A549 (cell line): Measurements from ENCODE around the gene FBN2. TPM values are rescaled to one million over a fixed set of nuclear protein-coding genes. Genes with fewer than 3 reads are reported as not detected.

Experiments used
- ATAC-seq, 2 experiments: fragments of 200-7000 bp in 1 of 2; fragments of >200 bp in 1 of 2; cut with Nextera tagmentation in 1 of 2; cut with Tn5 transposase in 1 of 2; 3 replicates each; pipeline versions ENCODE4 v1.8.0 to v1.9.1; 2018 to 2020; ENCODE audit warnings: mild to moderate bottlenecking in 1 of 2, moderate library complexity in 1 of 2
- CTCF ChIA-PET: fragments of 300-600 bp; sonication (Branson Sonifier 250); formaldehyde crosslinking; extraction: SDS; loops from one replicate; lab custom pipeline; 2021; ENCODE audit warnings: antibody characterized with exemption, inconsistent platforms; lab: Yijun Ruan, JAX
- POLR2A ChIA-PET: fragments of 350-600 bp; formaldehyde crosslinking; extraction: SDS; loops from one replicate; lab custom pipeline; 2021; ENCODE audit warnings: antibody characterized with exemption, inconsistent platforms; lab: Yijun Ruan, JAX
- DNase-seq, 2 experiments: peaks; one replicate each; pipeline versions ENCODE4 v3.0.0 to v3.0.0-alpha.2; 2011 to 2016; ENCODE audit warnings: low read depth in 1 of 2, low spot score in 1 of 2
- FAIRE-seq: peaks from 2 replicates; lab custom pipeline; 2011; peaks lifted over from hg19 to GRCh38; lab: Jason Lieb, UNC
- H3K27ac ChIP-seq, 2 experiments: fragments of >200 bp; sonication (Bioruptor Twin); formaldehyde crosslinking; 3 replicates each; pipeline ENCODE4 v1.5.1; 2016 to 2017
- H3K4me1 ChIP-seq: fragments of >200 bp; sonication (Bioruptor Twin); formaldehyde crosslinking; 3 replicates; pipeline ENCODE4 v1.6.1; 2016
- H3K4me2 ChIP-seq: fragments of >200 bp; sonication (Bioruptor Twin); formaldehyde crosslinking; 3 replicates; pipeline ENCODE4 v1.6.1; 2016
- H3K4me3 ChIP-seq: fragments of >200 bp; sonication (Bioruptor Twin); formaldehyde crosslinking; 3 replicates; pipeline ENCODE4 v1.5.1; 2016
- H3K9me3 ChIP-seq: fragments of >200 bp; sonication (Bioruptor Twin); formaldehyde crosslinking; 3 replicates; pipeline ENCODE4 v1.6.1; 2016
- CBX2 ChIP-seq: fragments of 200-600 bp; sonication (generic); IDR thresholded peaks from 2 replicates; pipeline ENCODE4 v1.6.1; 2016; ENCODE audit warnings: low read depth, mild to moderate bottlenecking, borderline replicate concordance
- CBX8 ChIP-seq: fragments of 200-600 bp; sonication (generic); IDR thresholded peaks from 2 replicates; pipeline ENCODE4 v1.6.1; 2016
- CHD2 ChIP-seq: fragments of 150-350 bp; IDR thresholded peaks from 2 replicates; pipeline ENCODE4 v1.6.1; 2014; ENCODE audit warnings: low read length; ENCODE audit not compliant: partially characterized antibody
- EHF ChIP-seq: fragments of 250-450 bp; sonication (Bioruptor Pico); IDR thresholded peaks from 2 replicates; pipeline ENCODE4 v1.5.0; 2020; ENCODE audit warnings: mild to moderate bottlenecking
- EP300 ChIP-seq, 2 experiments: fragments of >200 bp; sonication (Bioruptor Twin); formaldehyde crosslinking; IDR thresholded peaks; 2 replicates in 1 of 2; 3 replicates in 1 of 2; pipeline ENCODE4 v1.6.1; 2016 to 2017
- ESRRA ChIP-seq: fragments of 150-350 bp; IDR thresholded peaks from 2 replicates; pipeline ENCODE4 v1.6.1; 2014; ENCODE audit warnings: mild to moderate bottlenecking, low read length, borderline replicate concordance
- FOSB ChIP-seq: fragments of 250-450 bp; sonication (Bioruptor Pico); IDR thresholded peaks from 2 replicates; pipeline ENCODE4 v1.5.0; 2020; ENCODE audit warnings: mild to moderate bottlenecking, moderate library complexity
- FOSL2 ChIP-seq, 2 experiments: fragments of 450-650 bp in 1 of 2; fragments of >200 bp in 1 of 2; sonication (Bioruptor Twin) in 1 of 2; formaldehyde crosslinking; IDR thresholded peaks; 2 replicates each; pipeline versions ENCODE4 v1.5.0 to v1.6.1; 2016 to 2020; ENCODE audit warnings: mild to moderate bottlenecking in 1 of 2, moderate library complexity in 1 of 2
- GATA3 ChIP-seq: IDR thresholded peaks from 2 replicates; pipeline ENCODE4 v1.6.1; 2012; ENCODE audit warnings: borderline replicate concordance
- HES2 ChIP-seq: fragments of >200 bp; sonication (Bioruptor Twin); formaldehyde crosslinking; IDR thresholded peaks from 2 replicates; pipeline ENCODE4 v1.6.1; 2016
- HOXB5 ChIP-seq: fragments of 250-450 bp; sonication (Bioruptor Pico); IDR thresholded peaks from 2 replicates; pipeline ENCODE4 v1.5.0; 2020; ENCODE audit warnings: mild to moderate bottlenecking, moderate library complexity
- JUNB ChIP-seq: fragments of >200 bp; sonication (Bioruptor Twin); formaldehyde crosslinking; IDR thresholded peaks from 2 replicates; pipeline ENCODE4 v1.6.1; 2016
- KDM5A ChIP-seq: fragments of 200-600 bp; sonication (generic); IDR thresholded peaks from 2 replicates; pipeline ENCODE4 v1.6.1; 2016; ENCODE audit warnings: antibody characterized with exemption, mild to moderate bottlenecking
- MAZ ChIP-seq: fragments of 150-350 bp; IDR thresholded peaks from 2 replicates; pipeline ENCODE4 v1.6.1; 2014; ENCODE audit warnings: antibody characterized with exemption, low read depth, low read length, borderline replicate concordance
- MYC ChIP-seq: IDR thresholded peaks from 2 replicates; pipeline ENCODE4 v1.6.1; 2012; ENCODE audit warnings: mild to moderate bottlenecking, inconsistent platforms, low read length, improper control_type of control experiment, borderline replicate concordance
- PHF8 ChIP-seq: fragments of 200-600 bp; sonication (generic); IDR thresholded peaks from 2 replicates; pipeline ENCODE4 v1.6.1; 2016; ENCODE audit warnings: low read depth, mild to moderate bottlenecking, antibody characterized with exemption, moderate library complexity, borderline replicate concordance
- POLR2A ChIP-seq: IDR thresholded peaks from 2 replicates; pipeline ENCODE4 v1.6.1; 2012; ENCODE audit warnings: mild to moderate bottlenecking, low read length
- RAD21 ChIP-seq, 2 experiments: fragments of >200 bp in 1 of 2; sonication (Bioruptor Twin) in 1 of 2; formaldehyde crosslinking in 1 of 2; IDR thresholded peaks in 1 of 2; conservative IDR thresholded peaks in 1 of 2; 2 replicates in 1 of 2; 3 replicates in 1 of 2; pipeline ENCODE4 v1.6.1; 2012 to 2018; ENCODE audit warnings: inconsistent platforms in 1 of 2
- RARB ChIP-seq: fragments of 250-450 bp; sonication (Bioruptor Pico); IDR thresholded peaks from 2 replicates; pipeline ENCODE4 v1.8.0; 2021; ENCODE audit warnings: mild to moderate bottlenecking, moderate library complexity
- RCOR1 ChIP-seq: fragments of 150-350 bp; IDR thresholded peaks from 2 replicates; pipeline ENCODE4 v1.6.1; 2014; ENCODE audit warnings: antibody characterized with exemption, low read length, low read depth
- WGBS: methylation state at CpG from one replicate; pipeline ENCODE4 v1.1.6; 2017; ENCODE audit errors: missing lambda C conversion rate; 5-methylcytosine and 5-hydroxymethylcytosine counted together
- polyA plus RNA-seq, 4 experiments: library from polyadenylated mRNA; depleted of rRNA in 3 of 4; stranded (reverse); fragments of >200 nt; fragmentation: RNase III in 1 of 4; extraction: RNeasy Plus Mini Kit Qiagen cat#74134 plus additional on column Dnase treatment in 1 of 4; gene quantifications; 2 replicates in 3 of 4; 3 replicates in 1 of 4; pipeline ENCODE4 v1.2.3, GENCODE V29; 2011 to 2017
- TF ChIP-seq, protein P1 (sequence below): fragments of >200 bp; sonication (Bioruptor Twin); formaldehyde crosslinking; IDR thresholded peaks from 3 replicates; pipeline ENCODE4 v1.5.1; 2016
- TF ChIP-seq, protein P2 (sequence below): IDR thresholded peaks from 2 replicates; pipeline ENCODE4 v1.6.1; 2012
- TF ChIP-seq, protein P3 (sequence below): fragments of 250-450 bp; sonication (Bioruptor Pico); IDR thresholded peaks from 2 replicates; pipeline ENCODE4 v1.5.0; 2021; ENCODE audit warnings: mild to moderate bottlenecking, moderate library complexity, borderline replicate concordance
- TF ChIP-seq, protein P4 (sequence below): IDR thresholded peaks from 2 replicates; pipeline ENCODE4 v1.6.1; 2012; ENCODE audit warnings: low read depth, borderline replicate concordance
- TF ChIP-seq, protein P5 (sequence below): IDR thresholded peaks from 2 replicates; pipeline ENCODE4 v1.6.1; 2012

Gene FBN2
- polyA plus RNA-seq, 2 of the 4 experiments (the other 2 are of a cell fraction), result 22.2 to 22.7 TPM

GRCh38 chr5:128441941-128442350 lies 96.1 kb downstream of the FBN2 start:
- FAIRE-seq (no peak), ATAC-seq (no peak), DNase-seq (no peak)
- peaks cover 8% of the 10 kb centered on the region; the same call in 2 of the 3 replicates for H3K4me1 ChIP-seq
- CTCF ChIA-PET, result no interaction called here
- TF ChIP-seq RCOR1 (no peak), ESRRA (no peak), EHF (CRISPR knock-in tag) (no peak), HOXB5 (CRISPR knock-in tag) (no peak), FOSB (CRISPR knock-in tag) (no peak), POLR2A (no peak), MAZ (no peak), GATA3 (no peak), PHF8 (no peak)
- TF ChIP-seq, protein P1, sequence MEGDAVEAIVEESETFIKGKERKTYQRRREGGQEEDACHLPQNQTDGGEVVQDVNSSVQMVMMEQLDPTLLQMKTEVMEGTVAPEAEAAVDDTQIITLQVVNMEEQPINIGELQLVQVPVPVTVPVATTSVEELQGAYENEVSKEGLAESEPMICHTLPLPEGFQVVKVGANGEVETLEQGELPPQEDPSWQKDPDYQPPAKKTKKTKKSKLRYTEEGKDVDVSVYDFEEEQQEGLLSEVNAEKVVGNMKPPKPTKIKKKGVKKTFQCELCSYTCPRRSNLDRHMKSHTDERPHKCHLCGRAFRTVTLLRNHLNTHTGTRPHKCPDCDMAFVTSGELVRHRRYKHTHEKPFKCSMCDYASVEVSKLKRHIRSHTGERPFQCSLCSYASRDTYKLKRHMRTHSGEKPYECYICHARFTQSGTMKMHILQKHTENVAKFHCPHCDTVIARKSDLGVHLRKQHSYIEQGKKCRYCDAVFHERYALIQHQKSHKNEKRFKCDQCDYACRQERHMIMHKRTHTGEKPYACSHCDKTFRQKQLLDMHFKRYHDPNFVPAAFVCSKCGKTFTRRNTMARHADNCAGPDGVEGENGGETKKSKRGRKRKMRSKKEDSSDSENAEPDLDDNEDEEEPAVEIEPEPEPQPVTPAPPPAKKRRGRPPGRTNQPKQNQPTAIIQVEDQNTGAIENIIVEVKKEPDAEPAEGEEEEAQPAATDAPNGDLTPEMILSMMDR, result no peak
- TF ChIP-seq, protein P2, sequence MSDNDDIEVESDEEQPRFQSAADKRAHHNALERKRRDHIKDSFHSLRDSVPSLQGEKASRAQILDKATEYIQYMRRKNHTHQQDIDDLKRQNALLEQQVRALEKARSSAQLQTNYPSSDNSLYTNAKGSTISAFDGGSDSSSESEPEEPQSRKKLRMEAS, result no peak
- TF ChIP-seq, protein P3, sequence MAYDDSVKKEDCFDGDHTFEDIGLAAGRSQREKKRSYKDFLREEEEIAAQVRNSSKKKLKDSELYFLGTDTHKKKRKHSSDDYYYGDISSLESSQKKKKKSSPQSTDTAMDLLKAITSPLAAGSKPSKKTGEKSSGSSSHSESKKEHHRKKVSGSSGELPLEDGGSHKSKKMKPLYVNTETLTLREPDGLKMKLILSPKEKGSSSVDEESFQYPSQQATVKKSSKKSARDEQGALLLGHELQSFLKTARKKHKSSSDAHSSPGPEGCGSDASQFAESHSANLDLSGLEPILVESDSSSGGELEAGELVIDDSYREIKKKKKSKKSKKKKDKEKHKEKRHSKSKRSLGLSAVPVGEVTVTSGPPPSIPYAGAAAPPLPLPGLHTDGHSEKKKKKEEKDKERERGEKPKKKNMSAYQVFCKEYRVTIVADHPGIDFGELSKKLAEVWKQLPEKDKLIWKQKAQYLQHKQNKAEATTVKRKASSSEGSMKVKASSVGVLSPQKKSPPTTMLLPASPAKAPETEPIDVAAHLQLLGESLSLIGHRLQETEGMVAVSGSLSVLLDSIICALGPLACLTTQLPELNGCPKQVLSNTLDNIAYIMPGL (CRISPR knock-in tag), result no peak
- TF ChIP-seq, protein P4, sequence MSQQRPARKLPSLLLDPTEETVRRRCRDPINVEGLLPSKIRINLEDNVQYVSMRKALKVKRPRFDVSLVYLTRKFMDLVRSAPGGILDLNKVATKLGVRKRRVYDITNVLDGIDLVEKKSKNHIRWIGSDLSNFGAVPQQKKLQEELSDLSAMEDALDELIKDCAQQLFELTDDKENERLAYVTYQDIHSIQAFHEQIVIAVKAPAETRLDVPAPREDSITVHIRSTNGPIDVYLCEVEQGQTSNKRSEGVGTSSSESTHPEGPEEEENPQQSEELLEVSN, result no peak
- TF ChIP-seq, all 56 proteins: peak for 0
- H3K4me2 ChIP-seq, result no peak overlapping the region
- H3K27ac ChIP-seq, result no peak overlapping the region
- no peaks in the 10 kb centered on the region for H3K9me3 ChIP-seq
- POLR2A ChIA-PET, result no interaction called here
- H3K4me3 ChIP-seq, result no peak overlapping the region
- WGBS, result 44% methylated on average over 2 of the region's 2 CpGs

DNA sequence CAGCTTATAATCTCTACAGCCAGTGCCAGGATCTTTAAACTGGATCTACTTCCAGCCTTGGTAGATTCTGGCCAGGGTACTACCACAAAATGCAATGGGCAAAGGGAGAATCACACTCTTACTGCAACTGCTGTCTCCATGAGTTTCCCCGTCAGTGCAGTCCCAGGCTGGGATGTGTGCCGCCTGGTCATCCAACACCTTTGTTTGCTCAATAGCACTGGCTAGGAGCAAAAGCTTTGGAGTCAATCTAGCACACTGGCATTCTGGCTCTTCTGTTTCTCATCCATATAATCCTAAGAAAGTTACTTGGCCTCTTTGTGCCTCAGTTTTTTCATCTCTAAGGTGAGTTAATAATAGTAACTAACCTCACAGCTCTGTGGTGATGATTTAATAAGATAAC lies 96.9 kb downstream of the FBN2 start:
- Histone ChIP-seq H3K4me3 (no peak overlapping the region), H3K27ac (no peak overlapping the region), H3K4me2 (no peak overlapping the region), H3K4me1 (peaks cover 16% of the 10 kb centered on the region), H3K9me3 (no peaks in the 10 kb centered on the region)
- ChIA-PET CTCF (no interaction called here), POLR2A (no interaction called here)
- DNase-seq (no peak), FAIRE-seq (no peak), ATAC-seq (no peak)
- 95% methylated on average over 2 of the region's 2 CpGs for WGBS
- TF ChIP-seq CBX8, result no peak
- TF ChIP-seq CHD2, result no peak
- TF ChIP-seq, protein P5, sequence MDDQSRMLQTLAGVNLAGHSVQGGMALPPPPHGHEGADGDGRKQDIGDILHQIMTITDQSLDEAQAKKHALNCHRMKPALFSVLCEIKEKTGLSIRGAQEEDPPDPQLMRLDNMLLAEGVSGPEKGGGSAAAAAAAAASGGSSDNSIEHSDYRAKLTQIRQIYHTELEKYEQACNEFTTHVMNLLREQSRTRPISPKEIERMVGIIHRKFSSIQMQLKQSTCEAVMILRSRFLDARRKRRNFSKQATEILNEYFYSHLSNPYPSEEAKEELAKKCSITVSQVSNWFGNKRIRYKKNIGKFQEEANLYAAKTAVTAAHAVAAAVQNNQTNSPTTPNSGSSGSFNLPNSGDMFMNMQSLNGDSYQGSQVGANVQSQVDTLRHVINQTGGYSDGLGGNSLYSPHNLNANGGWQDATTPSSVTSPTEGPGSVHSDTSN, result no peak
- no peak for TF ChIP-seq HES2
- no peak for TF ChIP-seq EP300 (IDR thresholded peaks at IDR 0.05)

DNA sequence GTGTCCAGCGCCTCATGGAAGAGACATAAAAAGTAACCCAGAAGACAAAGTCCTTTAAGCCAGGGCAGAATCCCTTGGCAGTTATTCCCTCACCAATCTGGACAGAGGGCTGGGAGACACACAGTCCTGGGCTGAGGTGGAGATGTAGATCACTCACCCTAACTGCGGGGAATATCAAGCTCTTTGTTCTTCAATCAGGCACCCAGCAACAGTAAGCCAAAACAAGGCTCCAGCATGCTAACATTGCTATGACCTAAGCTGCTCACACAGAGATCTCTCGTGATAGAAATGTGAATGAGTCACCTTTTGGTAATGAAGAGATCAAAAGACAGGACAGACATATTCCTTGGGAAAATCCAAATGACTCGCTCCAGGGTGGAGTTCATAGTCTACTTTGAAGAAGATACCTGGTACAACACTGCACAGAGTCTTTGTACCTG lies 101.3 kb downstream of the FBN2 start:
- Histone ChIP-seq H3K9me3 (no peaks in the 10 kb centered on the region), H3K27ac (peak overlapping the region; percentile 28 to 52; a peak in 4 of 6 replicates), H3K4me1 (peaks cover 18% of the 10 kb centered on the region), H3K4me3 (no peak overlapping the region), H3K4me2 (peak overlapping the region; percentile 28)
- ATAC-seq, result peak; percentile 96 to 99
- POLR2A ChIA-PET, result no interaction called here
- peak; percentile 26 to 74 for DNase-seq
- TF ChIP-seq POLR2A (no peak), RARB (CRISPR knock-in tag) (no peak), KDM5A (no peak), HES2 (no peak), JUNB (peak; percentile 57), MYC (no peak), RAD21 (conservative IDR thresholded peaks at IDR 0.05 in 1 of 2, IDR thresholded peaks at IDR 0.05 in 1 of 2) (no peak), CBX2 (no peak), FOSB (CRISPR knock-in tag) (no peak), FOSL2 (IDR thresholded peaks at IDR 0.05) (0 out of 2 replicates have a peak, but pooled peaks have one; percentile 40), FOSL2 (CRISPR knock-in tag; IDR thresholded peaks at IDR 0.05) (peak; percentile 76)
- FAIRE-seq, result no peak
- CTCF ChIA-PET, result no interaction called here
- 31% methylated on average over 4 of the region's 4 CpGs for WGBS
